Right lobe of liver (tissue), 4 donors: ENCODE measurements around the gene SLC7A4.

Experiments used
- POLR2A ChIP-seq: fragments of 450-650 bp; IDR thresholded peaks from one replicate; pipeline ENCODE4 v1.6.1; 2017; ENCODE audit warnings: antibody characterized with exemption, mild to moderate bottlenecking
- TF ChIP-seq, protein P1 (sequence below), 4 donors: fragments of 200-600 bp in 3 of 4; fragments of 450-650 bp in 1 of 4; IDR thresholded peaks; one replicate each; pipeline versions ENCODE4 v1.5.1 to v1.8.0; 2016 to 2022; ENCODE audit warnings: antibody characterized with exemption in 4 of 4, mild to moderate bottlenecking in 2 of 4
- donor health status: DM: no; HTN: no; CAD: no.
- donor health status: DM: no; HTN: no; CAD: no.
- donor health status: DM: no; HTN: yes; CAD: no.

GRCh38 chr22:21038405-21038804 is 6.0 kb upstream of the SLC7A4 start:
- TF ChIP-seq, protein P1, sequence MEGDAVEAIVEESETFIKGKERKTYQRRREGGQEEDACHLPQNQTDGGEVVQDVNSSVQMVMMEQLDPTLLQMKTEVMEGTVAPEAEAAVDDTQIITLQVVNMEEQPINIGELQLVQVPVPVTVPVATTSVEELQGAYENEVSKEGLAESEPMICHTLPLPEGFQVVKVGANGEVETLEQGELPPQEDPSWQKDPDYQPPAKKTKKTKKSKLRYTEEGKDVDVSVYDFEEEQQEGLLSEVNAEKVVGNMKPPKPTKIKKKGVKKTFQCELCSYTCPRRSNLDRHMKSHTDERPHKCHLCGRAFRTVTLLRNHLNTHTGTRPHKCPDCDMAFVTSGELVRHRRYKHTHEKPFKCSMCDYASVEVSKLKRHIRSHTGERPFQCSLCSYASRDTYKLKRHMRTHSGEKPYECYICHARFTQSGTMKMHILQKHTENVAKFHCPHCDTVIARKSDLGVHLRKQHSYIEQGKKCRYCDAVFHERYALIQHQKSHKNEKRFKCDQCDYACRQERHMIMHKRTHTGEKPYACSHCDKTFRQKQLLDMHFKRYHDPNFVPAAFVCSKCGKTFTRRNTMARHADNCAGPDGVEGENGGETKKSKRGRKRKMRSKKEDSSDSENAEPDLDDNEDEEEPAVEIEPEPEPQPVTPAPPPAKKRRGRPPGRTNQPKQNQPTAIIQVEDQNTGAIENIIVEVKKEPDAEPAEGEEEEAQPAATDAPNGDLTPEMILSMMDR (IDR thresholded peaks at IDR 0.05): no peak
- TF ChIP-seq POLR2A: no peak
